H1 (cell line): ENCODE results near the gene PDE4B. TPM values are rescaled to one million over a fixed set of nuclear protein-coding genes. Genes with fewer than 3 reads are reported as not detected.

Experiments
- CTCF ChIA-PET: fragments of 300-600 bp; sonication (Branson Sonifier 250); formaldehyde crosslinking; loops from one replicate; lab custom pipeline; 2021; ENCODE audit not compliant: partially characterized antibody; lab: Charles Lee
- POLR2A ChIA-PET: fragments of 300-600 bp; sonication (Branson Sonifier 250); formaldehyde crosslinking; loops from one replicate; lab custom pipeline; 2021; ENCODE audit warnings: inconsistent platforms; ENCODE audit not compliant: partially characterized antibody; lab: Charles Lee
- DNase-seq, 2 experiments: peaks; one replicate each; pipeline versions ENCODE4 v3.0.0 to v3.0.0-alpha.2; 2010 to 2022; ENCODE audit warnings: low spot score in 2 of 2, low read depth in 1 of 2, mixed read lengths in 1 of 2
- FAIRE-seq: peaks from 2 replicates; lab custom pipeline; 2011; peaks lifted over from hg19 to GRCh38; lab: Jason Lieb, UNC
- H2AFZ ChIP-seq: 2 replicates; pipeline ENCODE4 v1.8.1; 2012; ENCODE audit warnings: low read length, inconsistent platforms
- H2AK5ac ChIP-seq: 2 replicates; pipeline ENCODE4 v1.6.1; 2013; ENCODE audit warnings: low read depth, low read length
- H2BK120ac ChIP-seq: replicated peaks from 2 replicates; pipeline ENCODE3; 2013; ENCODE audit warnings: low read depth, low read length, inconsistent platforms
- H2BK12ac ChIP-seq: 2 replicates; pipeline ENCODE4 v1.6.1; 2013; ENCODE audit warnings: low read depth, low read length
- H2BK15ac ChIP-seq: 2 replicates; pipeline ENCODE4 v1.6.1; 2013; ENCODE audit warnings: low read length
- H2BK20ac ChIP-seq: 2 replicates; pipeline ENCODE4 v1.6.1; 2013; ENCODE audit warnings: low read length
- H2BK5ac ChIP-seq: 2 replicates; pipeline ENCODE4 v1.6.1; 2013; ENCODE audit warnings: low read depth, low read length
- H3K14ac ChIP-seq: 2 replicates; pipeline ENCODE4 v1.6.1; 2013; ENCODE audit warnings: inconsistent platforms; ENCODE audit not compliant: insufficient read length
- H3K18ac ChIP-seq: 2 replicates; pipeline ENCODE4 v1.6.1; 2013; ENCODE audit warnings: low read length; ENCODE audit errors: extremely low read depth
- H3K23ac ChIP-seq: 2 replicates; pipeline ENCODE4 v1.6.1; 2013; ENCODE audit warnings: inconsistent platforms; ENCODE audit not compliant: insufficient read length
- H3K23me2 ChIP-seq: 2 replicates; pipeline ENCODE4 v1.6.1; 2013; ENCODE audit warnings: low read depth, low read length
- H3K27ac ChIP-seq: 2 replicates; pipeline ENCODE4 v1.6.1; 2011; ENCODE audit warnings: low read depth, low read length, inconsistent platforms
- H3K27me3 ChIP-seq, 4 experiments: replicated peaks in 1 of 4; 1 replicate in 1 of 4; 2 replicates in 3 of 4; pipeline versions ENCODE4 v1.6.1 to v1.8.1; 2011 to 2013; ENCODE audit warnings: low read length in 3 of 4, mild to moderate bottlenecking in 3 of 4, inconsistent platforms in 2 of 4, mixed read lengths in 2 of 4, moderate library complexity in 1 of 4; ENCODE audit not compliant: control insufficient read depth in 3 of 4, insufficient read depth in 3 of 4; ENCODE audit errors: extremely low read depth in 1 of 4
- H3K36me3 ChIP-seq, 4 experiments: 2 replicates each; pipeline versions ENCODE4 v1.6.1 to v1.8.1; 2011 to 2013; ENCODE audit warnings: mild to moderate bottlenecking in 4 of 4, low read length in 3 of 4, moderate library complexity in 2 of 4, control low read depth in 1 of 4, inconsistent platforms in 1 of 4; ENCODE audit not compliant: insufficient read depth in 4 of 4, control insufficient read depth in 2 of 4
- H3K4ac ChIP-seq: replicated peaks from 2 replicates; pipeline ENCODE3; 2013; ENCODE audit warnings: low read length, low read depth, mixed read lengths, inconsistent platforms; ENCODE audit not compliant: insufficient read length
- H3K4me1 ChIP-seq, 4 experiments: replicated peaks in 1 of 4; 1 replicate in 1 of 4; 2 replicates in 3 of 4; pipeline versions ENCODE4 v1.6.1 to v1.8.1; 2011 to 2013; ENCODE audit warnings: low read length in 3 of 4, inconsistent platforms in 2 of 4, mixed read lengths in 1 of 4; ENCODE audit not compliant: insufficient read depth in 4 of 4, control insufficient read depth in 3 of 4
- H3K4me2 ChIP-seq, 2 experiments: 2 replicates each; pipeline versions ENCODE4 v1.6.1 to v1.8.1; 2011 to 2013; ENCODE audit warnings: low read depth in 2 of 2, low read length in 2 of 2, control low read depth in 1 of 2, inconsistent platforms in 1 of 2, mild to moderate bottlenecking in 1 of 2; ENCODE audit not compliant: insufficient read depth in 1 of 2
- H3K4me3 ChIP-seq, 4 experiments: fragments of 200-600, 300-600 bp in 1 of 4; sonication (generic), shearing (Covaris generic), sonication (Bioruptor Twin) in 1 of 4; 2 replicates each; pipeline versions ENCODE4 v1.5.1 to v1.8.1; 2011 to 2016; ENCODE audit warnings: low read length in 4 of 4, low read depth in 3 of 4, control low read depth in 2 of 4, inconsistent platforms in 2 of 4, mild to moderate bottlenecking in 2 of 4, mixed read lengths in 1 of 4, moderate library complexity in 1 of 4; ENCODE audit not compliant: insufficient read depth in 2 of 4; ENCODE audit errors: extremely low read depth in 1 of 4
- H3K56ac ChIP-seq: replicated peaks from 2 replicates; pipeline ENCODE3; 2013; ENCODE audit warnings: low read depth, mild to moderate bottlenecking, mixed read lengths, low read length, inconsistent platforms; ENCODE audit not compliant: insufficient read length
- H3K79me1 ChIP-seq: 2 replicates; pipeline ENCODE4 v1.6.1; 2013; ENCODE audit warnings: low read depth, low read length, control low read depth
- H3K79me2 ChIP-seq, 2 experiments: 2 replicates each; pipeline versions ENCODE4 v1.6.1 to v1.8.1; 2012 to 2013; ENCODE audit warnings: low read length in 2 of 2, mild to moderate bottlenecking in 2 of 2, inconsistent platforms in 1 of 2; ENCODE audit not compliant: insufficient read depth in 2 of 2, control insufficient read depth in 1 of 2
- H3K9ac ChIP-seq, 4 experiments: replicated peaks in 1 of 4; 1 replicate in 1 of 4; 2 replicates in 3 of 4; pipeline versions ENCODE4 v1.6.1 to v1.8.1; 2011 to 2013; ENCODE audit warnings: low read depth in 3 of 4, low read length in 3 of 4, control low read depth in 2 of 4, mild to moderate bottlenecking in 2 of 4, moderate library complexity in 2 of 4, inconsistent platforms in 1 of 4; ENCODE audit errors: extremely low read depth in 1 of 4
- H3K9me3 ChIP-seq, 2 experiments: 2 replicates each; pipeline versions ENCODE4 v1.6.1 to v1.8.1; 2012 to 2013; ENCODE audit warnings: mild to moderate bottlenecking in 2 of 2, moderate library complexity in 2 of 2, control low read depth in 1 of 2, inconsistent platforms in 1 of 2, low read depth in 1 of 2, low read length in 1 of 2, mixed read lengths in 1 of 2; ENCODE audit not compliant: insufficient read depth in 2 of 2
- H4K20me1 ChIP-seq, 2 experiments: replicated peaks in 1 of 2; 2 replicates each; pipeline versions ENCODE3 to v1.8.1; 2011 to 2013; ENCODE audit warnings: inconsistent platforms in 2 of 2, low read length in 2 of 2, mild to moderate bottlenecking in 1 of 2; ENCODE audit not compliant: insufficient read depth in 2 of 2, control insufficient read depth in 1 of 2
- H4K5ac ChIP-seq: 2 replicates; pipeline ENCODE4 v1.6.1; 2013; ENCODE audit warnings: low read length, low read depth, mixed read lengths, inconsistent platforms; ENCODE audit not compliant: insufficient read length
- H4K8ac ChIP-seq: 2 replicates; pipeline ENCODE4 v1.8.0; 2013; ENCODE audit warnings: mild to moderate bottlenecking, moderate library complexity, low read length, inconsistent platforms; ENCODE audit not compliant: insufficient read depth; ENCODE audit errors: extremely low read depth
- H4K91ac ChIP-seq: replicated peaks from 2 replicates; pipeline ENCODE3; 2013; ENCODE audit warnings: low read length, mixed read lengths, inconsistent platforms; ENCODE audit not compliant: insufficient read length
- SIX5 ChIP-seq: IDR thresholded peaks from 2 replicates; pipeline ENCODE4 v1.6.1; 2011; ENCODE audit warnings: mild to moderate bottlenecking, low read depth, low read length
- WGBS, 2 experiments: shearing (Covaris generic) in 1 of 2; methylation state at CpG; one replicate each; pipeline versions ENCODE4 v1.1.6 to v1.1.7; 2013 to 2015; ENCODE audit warnings: low lambda C conversion rate in 2 of 2, mixed read lengths in 2 of 2, inconsistent platforms in 1 of 2, low coverage in 1 of 2, missing lambda C conversion rate in 1 of 2; ENCODE audit not compliant: insufficient replicate concordance in 2 of 2, insufficient coverage in 1 of 2, insufficient read length in 1 of 2; ENCODE audit errors: extremely low coverage in 1 of 2, missing lambda C conversion rate in 1 of 2; 5-methylcytosine and 5-hydroxymethylcytosine counted together
- polyA plus RNA-seq, 7 experiments: library from polyadenylated mRNA; depleted of rRNA in 3 of 7; stranded (reverse) in 5 of 7; unstranded in 2 of 7; fragments of >200 nt in 5 of 7; fragments of 200-250 nt in 2 of 7; gene quantifications; 1 replicate in 5 of 7; 2 replicates in 1 of 7; 4 replicates in 1 of 7; pipeline versions ENCODE4 v1.2.1 to v1.2.3, GENCODE V29; 2011 to 2013; ENCODE audit warnings: missing spikeins in 2 of 7, mixed read lengths in 2 of 7
- total RNA-seq: library from RNA; stranded (reverse); fragmentation: NEBNext Ultra II Directional; extraction: Animal tissue kit (Norgen Biotek cat#: 25700); gene quantifications from 2 replicates; pipeline ENCODE4 v1.2.1, GENCODE V29; 2021

PDE4B gene
- total and polyA plus RNA-seq, 2 of the 8 experiments (the other 6 are each of a cell fraction or from before 2014, with no cell fraction given): 5.0 to 15.1 TPM

DNA sequence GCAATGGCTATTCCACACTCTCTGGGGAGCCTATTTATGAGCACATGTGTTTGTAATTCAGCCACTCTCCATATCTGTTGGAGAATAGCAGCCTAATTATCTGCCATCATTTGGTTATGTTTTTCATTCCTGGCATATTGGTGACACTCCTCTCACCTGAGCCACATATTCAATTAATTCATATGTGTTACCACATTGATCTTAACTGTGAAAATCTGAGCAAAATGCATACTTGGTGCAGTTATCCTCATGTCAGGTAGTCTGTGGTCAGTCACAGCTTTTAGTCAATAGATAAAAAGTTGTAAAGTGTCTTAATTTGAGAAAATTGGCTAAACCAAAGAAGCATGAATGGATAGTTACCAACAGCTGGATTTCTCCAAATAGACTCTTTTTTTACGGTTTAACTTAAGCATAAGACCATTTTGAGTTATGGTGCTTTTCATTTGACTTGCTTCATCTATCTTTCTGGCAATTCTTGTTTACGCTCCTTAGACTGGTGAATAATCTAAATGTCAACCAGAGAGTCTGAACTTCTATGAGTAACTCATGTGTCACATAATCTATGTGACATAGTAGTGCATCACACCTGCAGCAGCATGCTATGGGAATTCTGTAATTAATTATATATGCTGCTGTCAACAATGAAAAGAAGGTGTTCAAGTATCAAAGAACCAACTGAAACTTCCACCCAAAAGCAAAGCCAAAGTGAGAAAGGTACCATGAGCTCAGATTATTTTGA lies 553.5 kb downstream of the PDE4B start:
- Histone ChIP-seq H3K9ac (no peak overlapping the region), H3K23me2 (no peaks in the 10 kb centered on the region), H3K56ac (no peak overlapping the region), H3K36me3 (no peaks in the 10 kb centered on the region), H3K23ac (no peak overlapping the region), H3K4me2 (no peak overlapping the region), H4K5ac (no peak overlapping the region), H3K27ac (no peak overlapping the region), H3K79me2 (peaks cover 0 to 53% of the 10 kb centered on the region in 2 experiments; a peak in 3 of 4 replicates), H3K18ac (no peak overlapping the region), H2BK120ac (no peak overlapping the region), H3K79me1 (no peaks in the 10 kb centered on the region), H2BK12ac (no peak overlapping the region), H2BK5ac (no peak overlapping the region), H3K4ac (no peak overlapping the region), H4K20me1 (no peaks in the 10 kb centered on the region), H2BK15ac (no peak overlapping the region), H3K9me3 (no peaks in the 10 kb centered on the region), H2BK20ac (no peak overlapping the region), H4K8ac (no peak overlapping the region), H3K4me3 (no peak overlapping the region), H3K27me3 (no peaks in the 10 kb centered on the region), H3K14ac (no peak overlapping the region), H3K4me1 (peaks cover 0 to 11% (median 0%) of the 10 kb centered on the region in 4 experiments; a peak in 3 of 7 replicates), H2AFZ (no peak overlapping the region), H4K91ac (no peak overlapping the region), H2AK5ac (no peak overlapping the region)
- 92% methylated on average over 2 of the region's 2 CpGs; no CpG with 5 or more reads in 1 of the 2 experiments for WGBS, 2 experiments
- no peak for TF ChIP-seq SIX5
- CTCF ChIA-PET: interaction anchor here (0.6 to 1.4 kb wide), 5 partner anchors 10 to 90 kb away, joined by 3 to 4 read pairs (median 3); no protein-coding TSS in a partner anchor
- no peak for DNase-seq
- POLR2A ChIA-PET: interaction anchor here (1.3 kb wide), 1 partner anchor 12 kb away, joined by 4 read pairs; no protein-coding TSS in a partner anchor
- no peak for FAIRE-seq
